Endothelial cell (in vitro differentiated cells): ENCODE measurements around the gene AGPAT2. TPM values are rescaled to one million over a fixed set of nuclear protein-coding genes. Genes with fewer than 3 reads are reported as not detected.
A peak's percentile ranks its signal among the peaks of the same experiment; 100 is the strongest.

Experiments used
- DNase-seq: peaks from one replicate; pipeline ENCODE4 v3.0.0; 2021; ENCODE audit warnings: low spot score
- H3K27ac Mint-ChIP-seq: one replicate; pipeline ENCODE4 v1.8.0; 2021; ENCODE audit warnings: mixed read lengths, inconsistent platforms; ENCODE audit not compliant: unreplicated experiment
- H3K27me3 Mint-ChIP-seq: one replicate; pipeline ENCODE4 v1.8.0; 2021; ENCODE audit warnings: mild to moderate bottlenecking, moderate library complexity, mixed read lengths, inconsistent platforms; ENCODE audit not compliant: unreplicated experiment
- H3K36me3 Mint-ChIP-seq: one replicate; pipeline ENCODE4 v1.8.0; 2021; ENCODE audit warnings: mild to moderate bottlenecking, low read depth, mixed read lengths, inconsistent platforms; ENCODE audit not compliant: unreplicated experiment
- H3K4me1 Mint-ChIP-seq: one replicate; pipeline ENCODE4 v1.8.0; 2021; ENCODE audit warnings: mild to moderate bottlenecking, mixed read lengths, inconsistent platforms; ENCODE audit not compliant: unreplicated experiment
- H3K4me3 Mint-ChIP-seq: one replicate; pipeline ENCODE4 v1.8.0; 2021; ENCODE audit warnings: mild to moderate bottlenecking, mixed read lengths, inconsistent platforms; ENCODE audit not compliant: unreplicated experiment
- H3K9me3 Mint-ChIP-seq: one replicate; pipeline ENCODE4 v1.8.0; 2021; ENCODE audit warnings: mixed read lengths, inconsistent platforms; ENCODE audit not compliant: unreplicated experiment
- microRNA-seq: library from miRNA; unstranded; fragments of <30 nt; microRNA quantifications from one replicate; pipeline ENCODE4, GENCODE V29; 2020; ENCODE audit not compliant: unreplicated experiment
- total RNA-seq: library from RNA; stranded (reverse); fragmentation: NEBNext Ultra II Directional; extraction: Animal tissue kit (Norgen Biotek cat#: 25700); gene quantifications from one replicate; pipeline ENCODE4 v1.2.1, GENCODE V29; 2021; ENCODE audit not compliant: unreplicated experiment
- TF ChIP-seq, protein P1 (sequence below): fragments of 200-600 bp; sonication (generic); IDR thresholded peaks from one replicate; pipeline ENCODE4 v1.5.0; 2021; ENCODE audit warnings: antibody characterized with exemption; ENCODE audit not compliant: unreplicated experiment

Gene AGPAT2
- total RNA-seq, 1 donor from 2014 or later, result 38.9 TPM

GRCh38 chr9:136625101-136626065 lies 61.9 kb downstream of the AGPAT2 start:
- TF ChIP-seq, protein P1, sequence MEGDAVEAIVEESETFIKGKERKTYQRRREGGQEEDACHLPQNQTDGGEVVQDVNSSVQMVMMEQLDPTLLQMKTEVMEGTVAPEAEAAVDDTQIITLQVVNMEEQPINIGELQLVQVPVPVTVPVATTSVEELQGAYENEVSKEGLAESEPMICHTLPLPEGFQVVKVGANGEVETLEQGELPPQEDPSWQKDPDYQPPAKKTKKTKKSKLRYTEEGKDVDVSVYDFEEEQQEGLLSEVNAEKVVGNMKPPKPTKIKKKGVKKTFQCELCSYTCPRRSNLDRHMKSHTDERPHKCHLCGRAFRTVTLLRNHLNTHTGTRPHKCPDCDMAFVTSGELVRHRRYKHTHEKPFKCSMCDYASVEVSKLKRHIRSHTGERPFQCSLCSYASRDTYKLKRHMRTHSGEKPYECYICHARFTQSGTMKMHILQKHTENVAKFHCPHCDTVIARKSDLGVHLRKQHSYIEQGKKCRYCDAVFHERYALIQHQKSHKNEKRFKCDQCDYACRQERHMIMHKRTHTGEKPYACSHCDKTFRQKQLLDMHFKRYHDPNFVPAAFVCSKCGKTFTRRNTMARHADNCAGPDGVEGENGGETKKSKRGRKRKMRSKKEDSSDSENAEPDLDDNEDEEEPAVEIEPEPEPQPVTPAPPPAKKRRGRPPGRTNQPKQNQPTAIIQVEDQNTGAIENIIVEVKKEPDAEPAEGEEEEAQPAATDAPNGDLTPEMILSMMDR, result no peak
- no peak for DNase-seq
- peaks cover 18% of the 10 kb centered on the region for H3K27me3 Mint-ChIP-seq
- peak overlapping the region; percentile 31 for H3K4me3 Mint-ChIP-seq
- H3K27ac Mint-ChIP-seq, result peak overlapping the region; percentile 18
- no peaks in the 10 kb centered on the region for H3K9me3 Mint-ChIP-seq
- peaks cover 20% of the 10 kb centered on the region for H3K4me1 Mint-ChIP-seq
- no peaks in the 10 kb centered on the region for H3K36me3 Mint-ChIP-seq

DNA sequence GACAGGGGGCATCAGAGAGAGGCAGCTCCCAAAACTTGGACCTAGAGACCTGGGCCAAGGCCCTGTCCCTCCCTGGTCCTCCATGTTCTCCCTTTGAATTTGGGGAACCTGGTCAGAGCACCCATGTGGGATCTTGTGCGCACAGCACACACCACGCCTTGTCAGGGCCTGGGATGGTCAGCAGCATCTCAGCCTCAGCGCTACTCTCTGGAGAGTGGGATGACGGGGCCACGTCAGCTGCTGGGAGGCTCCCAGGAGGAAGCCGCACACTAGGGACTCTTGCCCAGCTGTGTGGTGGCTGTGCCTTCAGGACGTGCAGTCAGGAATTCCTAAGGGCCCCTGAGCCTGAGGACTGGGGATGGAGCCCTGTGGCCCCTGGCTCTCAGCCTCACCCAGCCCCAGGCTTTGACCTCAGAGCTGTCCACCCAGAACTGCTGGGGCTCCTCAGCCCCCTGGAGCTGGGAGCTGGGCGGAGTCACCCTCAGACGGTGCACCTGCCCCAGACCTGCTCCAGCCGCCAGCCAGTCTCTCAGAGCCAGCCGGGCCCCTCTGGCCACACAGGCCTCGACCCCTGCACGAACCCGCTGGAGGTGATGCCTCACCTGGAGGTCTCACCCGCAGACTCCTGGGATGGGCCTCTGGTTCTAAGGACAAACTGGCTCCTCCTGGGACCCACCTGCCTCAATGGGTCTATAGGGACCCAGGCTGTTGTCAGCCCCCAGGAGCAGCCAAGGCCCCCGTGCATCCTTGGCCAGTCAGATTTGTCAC lies 62.9 kb downstream of the AGPAT2 start:
- Mint-ChIP-seq H3K27ac (no peak overlapping the region), H3K9me3 (no peaks in the 10 kb centered on the region), H3K4me1 (peaks cover 12% of the 10 kb centered on the region), H3K4me3 (no peak overlapping the region), H3K36me3 (no peaks in the 10 kb centered on the region), H3K27me3 (peaks cover 16% of the 10 kb centered on the region)
- TF ChIP-seq, protein P1, result no peak
- DNase-seq, result no peak

DNA sequence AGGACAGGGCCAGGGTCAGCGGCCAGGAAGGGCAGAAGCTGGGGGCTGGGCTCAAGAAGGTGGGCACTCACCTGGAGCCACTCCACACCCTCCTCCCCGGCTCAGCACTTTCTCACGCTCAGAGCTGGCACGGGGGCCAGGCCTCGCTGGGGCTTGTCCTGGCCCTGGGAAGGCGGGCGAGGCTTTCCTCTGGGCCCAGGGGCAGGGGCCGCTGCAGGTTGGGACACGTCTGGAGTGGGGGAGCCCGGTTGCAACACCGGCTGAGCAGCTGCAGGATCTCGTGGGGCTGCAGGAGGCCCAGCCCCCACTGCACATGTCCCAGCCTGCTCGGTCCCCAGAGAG lies 63.4 kb downstream of the AGPAT2 start:
- Mint-ChIP-seq H3K27ac (no peak overlapping the region), H3K4me1 (peaks cover 16% of the 10 kb centered on the region), H3K36me3 (no peaks in the 10 kb centered on the region), H3K9me3 (no peaks in the 10 kb centered on the region), H3K27me3 (peaks cover 19% of the 10 kb centered on the region), H3K4me3 (no peak overlapping the region)
- TF ChIP-seq, protein P1, result no peak
- no peak for DNase-seq

Small RNA genes within 50 kb of the gene (microRNA-seq; reads per million reads assigned to microRNA genes)
- 454,214 reads per million, percentile 100 among the genes with 10 or more reads in this experiment for gene MIR126

Other genes with a start within 250 kb of the AGPAT2 start
- 23.6 TPM for gene INPP5E, start 247.6 kb downstream of the AGPAT2 start, total RNA-seq
- 79.5 TPM for gene SEC16A, start 204.4 kb downstream of the AGPAT2 start, total RNA-seq
- 312 TPM for gene NOTCH1, start 141.4 kb downstream of the AGPAT2 start, total RNA-seq
- 945 TPM for gene EGFL7, start 24.5 kb downstream of the AGPAT2 start, total RNA-seq
- gene DIPK1B, start 25.1 kb upstream of the AGPAT2 start, total RNA-seq, result 293 TPM
- gene LCN10, start 55.5 kb upstream of the AGPAT2 start, total RNA-seq, result not detected
- gene LCN6, start 61.1 kb upstream of the AGPAT2 start, total RNA-seq, result not detected
- not detected for gene LCN8, start 70.8 kb upstream of the AGPAT2 start, total RNA-seq
- gene LCN15, start 77.1 kb upstream of the AGPAT2 start, total RNA-seq, result 0.49 TPM
- gene TMEM141, start 103.9 kb upstream of the AGPAT2 start, total RNA-seq, result 73.0 TPM
- 1.2 TPM for gene CCDC183, start 108.9 kb upstream of the AGPAT2 start, total RNA-seq
- gene RABL6, start 120.5 kb upstream of the AGPAT2 start, total RNA-seq, result 88.4 TPM
- gene AJM1, start 155.0 kb upstream of the AGPAT2 start, total RNA-seq, result 0.80 TPM
- 134 TPM for gene PHPT1, start 162.0 kb upstream of the AGPAT2 start, total RNA-seq
- 10.0 TPM for gene MAMDC4, start 164.9 kb upstream of the AGPAT2 start, total RNA-seq
- 286 TPM for gene EDF1, start 178.9 kb upstream of the AGPAT2 start, total RNA-seq
- gene TRAF2, start 199.1 kb upstream of the AGPAT2 start, total RNA-seq, result 21.7 TPM